ENCODE results near the gene STK32B. TPM values are rescaled to one million over a fixed set of nuclear protein-coding genes. Genes with fewer than 3 reads are reported as not detected.

Gene STK32B
- total and polyA plus RNA-seq, 7 donors: 0.14 to 0.73 (median 0.52) TPM

DNA sequence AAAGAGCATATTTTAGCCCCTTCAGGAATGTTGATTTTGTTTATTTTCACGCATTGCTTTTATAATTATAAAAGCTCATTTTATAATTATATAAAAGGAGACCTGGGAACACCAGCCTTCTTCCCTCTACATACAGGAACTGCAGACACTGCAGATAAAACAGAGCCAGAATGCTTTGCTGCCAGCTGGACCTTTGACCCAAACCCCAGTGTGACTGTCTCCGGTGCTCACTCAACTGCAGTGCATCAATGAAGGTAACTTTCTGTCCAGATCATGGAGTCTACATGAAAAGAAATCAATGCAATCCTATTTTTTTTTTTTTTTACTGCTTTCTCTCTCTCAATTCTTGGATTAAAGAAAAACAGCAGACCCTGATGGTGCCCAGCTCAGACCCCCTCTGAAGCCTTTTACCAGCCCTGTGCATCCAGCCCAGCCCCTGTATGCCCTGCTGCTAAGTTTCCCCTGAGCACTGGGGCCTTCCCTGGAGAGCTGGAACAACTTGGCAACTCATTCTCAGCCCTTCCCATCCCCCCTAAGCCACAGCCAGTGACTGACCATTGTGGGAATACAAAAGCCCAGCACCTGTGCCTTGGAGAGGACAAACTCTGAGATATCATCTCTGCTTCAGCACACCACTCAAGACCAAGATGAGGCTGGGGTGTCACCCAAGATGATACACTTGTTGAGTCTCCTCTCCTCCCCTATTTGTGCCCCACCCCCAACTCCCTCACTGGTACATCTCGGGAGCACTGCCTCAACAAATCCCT, 475.0 kb downstream of the STK32B start:
- Histone ChIP-seq H3K9me3 (peaks cover 2% of the 10 kb centered on the region), H3K27ac (no peak overlapping the region), H3K4me3 (no peak overlapping the region), H3K36me3 (ENCODE audit: insufficient read depth in 1 of 2, low read depth in 1 of 2) (no peaks in the 10 kb centered on the region), H3K4me1 (no peaks in the 10 kb centered on the region), H3K27me3 (ENCODE audit: insufficient read depth in 3 of 3, low read length in 2 of 3) (no peaks in the 10 kb centered on the region)
- 37 to 47% (median 44%) methylated on average over 3 of the region's 3 CpGs for WGBS, 3 donors
- DNase-seq (no peak), ATAC-seq (no peak)
- intact Hi-C loops (cut with DNase I): no loop called here
- TF ChIP-seq, protein P1, sequence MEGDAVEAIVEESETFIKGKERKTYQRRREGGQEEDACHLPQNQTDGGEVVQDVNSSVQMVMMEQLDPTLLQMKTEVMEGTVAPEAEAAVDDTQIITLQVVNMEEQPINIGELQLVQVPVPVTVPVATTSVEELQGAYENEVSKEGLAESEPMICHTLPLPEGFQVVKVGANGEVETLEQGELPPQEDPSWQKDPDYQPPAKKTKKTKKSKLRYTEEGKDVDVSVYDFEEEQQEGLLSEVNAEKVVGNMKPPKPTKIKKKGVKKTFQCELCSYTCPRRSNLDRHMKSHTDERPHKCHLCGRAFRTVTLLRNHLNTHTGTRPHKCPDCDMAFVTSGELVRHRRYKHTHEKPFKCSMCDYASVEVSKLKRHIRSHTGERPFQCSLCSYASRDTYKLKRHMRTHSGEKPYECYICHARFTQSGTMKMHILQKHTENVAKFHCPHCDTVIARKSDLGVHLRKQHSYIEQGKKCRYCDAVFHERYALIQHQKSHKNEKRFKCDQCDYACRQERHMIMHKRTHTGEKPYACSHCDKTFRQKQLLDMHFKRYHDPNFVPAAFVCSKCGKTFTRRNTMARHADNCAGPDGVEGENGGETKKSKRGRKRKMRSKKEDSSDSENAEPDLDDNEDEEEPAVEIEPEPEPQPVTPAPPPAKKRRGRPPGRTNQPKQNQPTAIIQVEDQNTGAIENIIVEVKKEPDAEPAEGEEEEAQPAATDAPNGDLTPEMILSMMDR (IDR thresholded peaks at IDR 0.05): no peak

GRCh38 chr4:5527211-5527610, 475.9 kb downstream of the STK32B start:
- intact Hi-C loops (cut with DNase I): no loop called here
- H3K4me3 ChIP-seq: no peak overlapping the region
- H3K27me3 ChIP-seq (ENCODE audit: insufficient read depth in 3 of 3, low read length in 2 of 3): no peaks in the 10 kb centered on the region
- H3K36me3 ChIP-seq (ENCODE audit: insufficient read depth in 1 of 2, low read depth in 1 of 2): no peaks in the 10 kb centered on the region
- H3K4me1 ChIP-seq: no peaks in the 10 kb centered on the region
- ATAC-seq: no peak
- no peak for DNase-seq
- H3K9me3 ChIP-seq: peaks cover 2% of the 10 kb centered on the region
- 29 to 52% (median 30%) methylated on average over 3 of the region's 3 CpGs for WGBS, 3 donors
- TF ChIP-seq, protein P1 (IDR thresholded peaks at IDR 0.05): no peak
- no peak overlapping the region for H3K27ac ChIP-seq

GRCh38 chr4:5528031-5528436, 476.8 kb downstream of the STK32B start:
- Histone ChIP-seq H3K36me3 (ENCODE audit: insufficient read depth in 1 of 2, low read depth in 1 of 2) (no peaks in the 10 kb centered on the region), H3K4me1 (no peaks in the 10 kb centered on the region), H3K27ac (no peak overlapping the region), H3K27me3 (ENCODE audit: insufficient read depth in 3 of 3, low read length in 2 of 3) (no peaks in the 10 kb centered on the region), H3K4me3 (no peak overlapping the region), H3K9me3 (peaks cover 2% of the 10 kb centered on the region)
- TF ChIP-seq, protein P1 (IDR thresholded peaks at IDR 0.05): no peak
- intact Hi-C loops (cut with DNase I): no loop called here
- ATAC-seq: no peak
- 95 to 97% (median 95%) methylated on average over 4 of the region's 4 CpGs for WGBS, 3 donors
- no peak for DNase-seq

DNA sequence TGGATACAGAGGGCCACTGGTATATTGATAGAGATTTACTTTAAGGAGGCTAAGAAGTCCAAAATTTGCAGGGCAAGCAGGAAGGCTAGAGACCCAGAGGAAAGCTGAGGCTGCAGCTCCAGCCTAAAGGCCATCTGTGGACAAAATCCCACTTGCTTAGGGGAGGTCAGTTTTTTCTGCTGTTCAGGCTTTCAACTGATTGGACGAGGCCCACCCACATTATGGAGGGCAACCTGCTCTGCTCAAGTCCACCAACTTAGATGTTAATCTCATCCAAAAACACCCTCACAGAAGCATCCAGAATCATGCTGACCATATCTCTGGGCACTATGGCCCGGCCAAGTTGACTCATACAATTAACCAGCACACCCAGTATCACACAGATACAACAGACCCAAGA, 480.8 kb downstream of the STK32B start:
- no peak overlapping the region for H3K27ac ChIP-seq
- H3K27me3 ChIP-seq (ENCODE audit: insufficient read depth in 3 of 3, low read length in 2 of 3): no peaks in the 10 kb centered on the region
- no peaks in the 10 kb centered on the region for H3K4me1 ChIP-seq
- H3K36me3 ChIP-seq (ENCODE audit: insufficient read depth in 1 of 2, low read depth in 1 of 2): no peaks in the 10 kb centered on the region
- intact Hi-C loops (cut with DNase I): no loop called here
- no peak overlapping the region for H3K4me3 ChIP-seq
- DNase-seq: no peak
- TF ChIP-seq, protein P1 (IDR thresholded peaks at IDR 0.05): no peak
- no peak for ATAC-seq
- 88 to 93% (median 92%) methylated on average over 2 of the region's 2 CpGs for WGBS, 3 donors
- peaks cover 8% of the 10 kb centered on the region for H3K9me3 ChIP-seq

- Histone ChIP-seq H3K27me3 (ENCODE audit: insufficient read depth in 3 of 3, low read length in 2 of 3) (no peaks in the 10 kb centered on the region), H3K4me1 (no peaks in the 10 kb centered on the region), H3K4me3 (no peak overlapping the region), H3K9me3 (peaks cover 8% of the 10 kb centered on the region), H3K36me3 (ENCODE audit: insufficient read depth in 1 of 2, low read depth in 1 of 2) (no peaks in the 10 kb centered on the region), H3K27ac (no peak overlapping the region)
- DNase-seq: no peak
- TF ChIP-seq, protein P1 (IDR thresholded peaks at IDR 0.05): no peak
- WGBS, 3 donors: 92 to 95% (median 95%) methylated on average over 2 of the region's 2 CpGs
- ATAC-seq: no peak
- intact Hi-C loops (cut with DNase I): no loop called here
These were observed 488.3 kb downstream of the STK32B start for GRCh38 chr4:5539584-5539983.

All from psoas muscle (tissue), 8 donors.